LNCAP (cell line): Measurements from ENCODE around the gene BIRC6.

Experiments
- TF ChIP-seq, protein P1 (sequence below): fragments of 450-650 bp; IDR thresholded peaks from 2 replicates; pipeline ENCODE4 v1.5.1; 2017; ENCODE audit warnings: mild to moderate bottlenecking

BIRC6 gene

GRCh38 chr2:32427672-32428610 lies 71.1 kb downstream of the BIRC6 start:
- TF ChIP-seq, protein P1, sequence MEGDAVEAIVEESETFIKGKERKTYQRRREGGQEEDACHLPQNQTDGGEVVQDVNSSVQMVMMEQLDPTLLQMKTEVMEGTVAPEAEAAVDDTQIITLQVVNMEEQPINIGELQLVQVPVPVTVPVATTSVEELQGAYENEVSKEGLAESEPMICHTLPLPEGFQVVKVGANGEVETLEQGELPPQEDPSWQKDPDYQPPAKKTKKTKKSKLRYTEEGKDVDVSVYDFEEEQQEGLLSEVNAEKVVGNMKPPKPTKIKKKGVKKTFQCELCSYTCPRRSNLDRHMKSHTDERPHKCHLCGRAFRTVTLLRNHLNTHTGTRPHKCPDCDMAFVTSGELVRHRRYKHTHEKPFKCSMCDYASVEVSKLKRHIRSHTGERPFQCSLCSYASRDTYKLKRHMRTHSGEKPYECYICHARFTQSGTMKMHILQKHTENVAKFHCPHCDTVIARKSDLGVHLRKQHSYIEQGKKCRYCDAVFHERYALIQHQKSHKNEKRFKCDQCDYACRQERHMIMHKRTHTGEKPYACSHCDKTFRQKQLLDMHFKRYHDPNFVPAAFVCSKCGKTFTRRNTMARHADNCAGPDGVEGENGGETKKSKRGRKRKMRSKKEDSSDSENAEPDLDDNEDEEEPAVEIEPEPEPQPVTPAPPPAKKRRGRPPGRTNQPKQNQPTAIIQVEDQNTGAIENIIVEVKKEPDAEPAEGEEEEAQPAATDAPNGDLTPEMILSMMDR = no peak

GRCh38 chr2:32430804-32431203 lies 74.0 kb downstream of the BIRC6 start:
- TF ChIP-seq, protein P1 = no peak

DNA sequence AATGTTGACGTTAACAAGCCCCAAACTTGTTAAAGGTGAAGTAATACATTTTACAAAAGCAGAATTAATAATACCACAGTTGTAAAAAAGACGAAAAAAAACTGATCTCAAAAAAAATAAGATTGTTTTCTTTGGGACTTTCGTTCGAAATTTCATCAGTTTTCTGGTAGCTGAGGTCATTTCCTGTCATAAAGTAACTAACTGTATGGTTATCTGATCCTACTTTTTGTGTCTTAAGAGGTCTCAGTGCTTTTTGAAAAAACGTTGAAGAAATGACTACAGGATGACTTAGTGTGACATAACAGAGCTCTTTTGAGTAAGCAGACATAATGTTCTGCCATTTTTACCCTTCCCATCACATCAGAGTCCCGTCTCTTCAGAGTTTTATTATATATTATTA lies 79.3 kb downstream of the BIRC6 start:
- TF ChIP-seq, protein P1 = no peak

GRCh38 chr2:32442020-32442467 lies 85.2 kb downstream of the BIRC6 start:
- TF ChIP-seq, protein P1 = no peak

GRCh38 chr2:32446369-32446768 lies 89.5 kb downstream of the BIRC6 start:
- TF ChIP-seq, protein P1 = no peak

- TF ChIP-seq, protein P1 = no peak
These were observed 94.0 kb downstream of the BIRC6 start for GRCh38 chr2:32450851-32451250.

DNA sequence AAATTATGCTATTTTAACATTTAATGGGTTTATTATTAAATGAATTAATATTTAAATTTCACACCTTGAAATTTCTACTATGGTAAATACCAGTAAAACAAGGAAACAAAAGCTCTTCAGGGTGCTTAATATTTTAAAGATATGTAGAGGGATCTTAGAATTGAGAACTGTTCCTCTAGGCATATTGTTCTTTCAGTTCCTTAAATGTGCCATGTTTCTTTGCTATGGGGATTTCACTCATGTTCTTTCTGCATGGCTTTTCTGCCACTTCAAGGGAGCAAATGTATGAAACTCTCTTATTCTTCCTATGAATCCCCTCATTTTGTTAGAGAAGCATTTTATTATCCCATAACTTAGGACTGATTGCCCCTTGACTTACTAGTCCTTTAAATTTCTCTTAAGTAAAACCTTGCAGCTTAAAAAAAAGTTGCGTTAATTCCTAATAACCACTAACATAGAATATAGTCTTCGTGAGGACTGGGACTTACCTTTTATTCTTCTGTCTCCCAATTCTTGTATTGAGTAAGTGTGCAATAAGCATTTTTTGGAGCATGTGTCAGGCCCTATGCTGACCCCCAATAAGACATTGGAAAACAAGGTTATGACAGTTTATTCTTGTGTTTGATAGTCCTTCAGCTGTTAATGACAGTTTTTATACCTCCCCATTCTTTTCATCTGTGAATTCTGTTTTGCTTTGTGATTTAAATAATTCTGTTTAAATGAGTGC lies 95.7 kb downstream of the BIRC6 start:
- TF ChIP-seq, protein P1 = no peak
